SU-DHL-6 (cell line): ENCODE measurements around the gene CYTH4.

Source experiments
- CTCF ChIP-seq: fragments of 200-600 bp; sonication (generic); IDR thresholded peaks from one replicate; pipeline ENCODE4 v1.5.1; 2017; ENCODE audit warnings: antibody characterized with exemption, mild to moderate bottlenecking, low read length, moderate library complexity; ENCODE audit not compliant: insufficient read depth, poor library complexity, severe bottlenecking
- EZH2phosphoT487 ChIP-seq: fragments of 200-600 bp; sonication (generic), shearing (Covaris generic); conservative IDR thresholded peaks from 2 replicates; pipeline ENCODE4 v1.6.1; 2018; ENCODE audit warnings: mild to moderate bottlenecking, antibody characterized with exemption, low read length, moderate library complexity, mixed read lengths

DNA sequence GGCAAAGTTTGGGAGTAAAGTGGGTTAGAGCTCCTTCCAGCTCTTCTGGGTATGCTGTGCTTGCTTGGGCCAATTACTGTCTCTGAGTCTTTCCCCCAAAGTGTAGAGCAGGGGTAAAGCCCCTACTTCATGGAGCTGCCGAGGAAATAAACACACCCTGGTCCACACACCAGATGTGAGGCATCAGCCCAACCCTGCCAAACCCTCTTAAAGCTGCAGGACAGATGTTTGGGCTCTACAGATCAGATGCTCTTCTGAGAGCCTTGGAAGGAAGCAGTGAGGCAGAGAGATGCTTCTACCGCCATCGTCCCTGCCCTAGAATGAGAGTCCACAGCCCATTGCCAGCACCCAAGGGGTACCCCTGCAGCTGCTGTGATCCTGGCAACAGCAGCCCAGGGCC, 80.3 kb downstream of the CYTH4 start:
- no peak for TF ChIP-seq CTCF
- TF ChIP-seq EZH2phosphoT487: no peak
